Measurements from ENCODE around the gene MTARC2. TPM values are rescaled to one million over a fixed set of nuclear protein-coding genes. Genes with fewer than 3 reads are reported as not detected.

MTARC2 gene
- total RNA-seq, 1 experiment from 2014 or later: 5.4 TPM

DNA sequence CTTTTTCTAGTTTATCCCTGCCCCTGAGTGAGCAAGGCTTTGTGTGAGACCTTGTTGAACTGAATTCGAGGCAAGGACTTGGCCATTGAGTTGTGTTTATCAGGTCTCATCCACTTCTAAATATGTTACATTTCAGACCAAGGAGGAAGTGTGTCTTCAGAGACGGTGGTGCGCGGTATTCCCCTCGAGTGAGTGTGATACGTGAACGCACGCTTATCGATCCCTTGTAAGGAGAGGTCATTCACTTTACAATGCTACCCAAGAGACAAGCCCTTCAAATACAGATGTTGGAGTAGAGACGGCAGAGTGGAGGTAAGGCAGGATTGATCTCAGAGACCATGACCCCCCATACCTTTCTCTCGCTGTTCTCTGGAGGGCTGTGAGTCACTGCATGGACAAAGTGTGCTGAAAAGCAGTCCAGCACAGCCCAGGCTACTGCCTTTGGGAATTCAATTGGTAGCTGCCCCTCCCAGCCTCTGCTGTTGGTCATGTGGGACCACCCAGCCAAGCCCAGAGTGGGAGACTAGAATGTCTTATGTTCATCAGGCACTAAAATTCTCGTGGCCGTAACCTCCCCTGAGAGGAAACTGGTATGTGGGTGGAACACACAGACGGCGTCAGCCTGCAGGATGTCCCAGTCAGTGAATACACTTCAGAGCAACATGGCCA, 22.3 kb downstream of the MTARC2 start:
- Histone ChIP-seq H3K27ac (no peak overlapping the region), H3K27me3 (no peaks in the 10 kb centered on the region), H3K4me3 (no peak overlapping the region), H3K4me1 (peaks cover 3% of the 10 kb centered on the region; the same call in 1 of the 2 replicates), H3K36me3 (peaks cover 5% of the 10 kb centered on the region; the same call in 1 of the 2 replicates), H3K9me3 (replicated peaks) (no peaks in the 10 kb centered on the region; the same call in 1 of the 2 replicates)
- DNase-seq: no peak

DNA sequence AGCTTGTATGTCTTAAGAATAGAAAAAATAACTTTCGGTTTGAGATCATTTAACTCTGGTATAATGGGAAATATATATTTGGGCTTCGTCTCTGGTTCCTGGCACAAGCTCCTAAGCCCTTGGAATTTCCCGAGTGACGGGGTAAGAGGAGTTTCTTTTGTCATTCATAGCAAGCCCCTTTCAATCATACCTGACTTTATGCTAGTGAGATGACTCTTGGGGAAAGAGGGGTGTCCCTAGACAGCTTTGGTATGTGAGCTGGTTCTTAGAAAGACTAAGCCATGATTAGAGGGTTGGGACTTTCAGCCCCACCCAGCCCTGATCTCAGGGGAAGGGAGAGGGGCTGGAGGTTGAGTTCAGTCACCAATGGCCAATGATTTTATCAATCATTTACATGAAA, 24.7 kb downstream of the MTARC2 start:
- Histone ChIP-seq H3K36me3 (peaks cover 3% of the 10 kb centered on the region; the same call in 1 of the 2 replicates), H3K27me3 (no peaks in the 10 kb centered on the region)
- no peak for DNase-seq

DNA sequence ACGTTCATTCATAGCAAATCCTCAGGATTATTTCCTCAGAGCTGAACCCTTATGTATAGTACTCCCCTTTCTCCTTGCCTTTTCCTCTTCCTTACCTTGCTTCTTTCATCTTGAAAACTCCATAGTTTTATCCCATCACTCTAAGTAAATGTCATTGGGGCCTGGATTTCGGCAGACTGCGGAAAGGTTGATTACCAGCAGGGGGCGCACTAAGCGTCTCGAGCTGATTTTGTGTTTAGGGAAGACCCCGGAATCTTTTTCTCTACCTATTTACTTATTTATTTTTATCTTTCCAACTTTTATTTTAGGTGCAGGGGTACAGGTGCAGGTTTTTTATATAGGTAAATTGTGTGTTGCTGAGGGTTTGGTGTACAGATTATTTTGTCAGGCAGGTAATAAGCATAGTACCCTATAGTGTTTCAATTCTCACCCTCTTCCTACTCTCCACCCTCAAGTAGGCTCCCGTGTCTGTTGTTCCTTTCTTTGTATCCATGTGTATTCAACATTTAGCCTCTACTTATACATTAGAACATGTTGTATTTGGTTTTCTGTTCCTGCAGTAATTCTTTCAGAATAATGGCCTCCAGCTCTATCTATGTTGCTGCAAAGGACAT, 27.2 kb downstream of the MTARC2 start:
- H3K4me1 ChIP-seq: no peaks in the 10 kb centered on the region
- H3K4me3 ChIP-seq: no peak overlapping the region
- no peak overlapping the region for H3K27ac ChIP-seq
- H3K9me3 ChIP-seq (replicated peaks): no peaks in the 10 kb centered on the region
- peak in 1 of 2 experiments; percentile 47 for DNase-seq
- H3K27me3 ChIP-seq: no peaks in the 10 kb centered on the region
- no peaks in the 10 kb centered on the region for H3K36me3 ChIP-seq

More for the DNA sequence above, 24.7 kb downstream of the MTARC2 start:
- no peak overlapping the region for H3K4me3 ChIP-seq
- no peaks in the 10 kb centered on the region for H3K9me3 ChIP-seq (replicated peaks)
- no peaks in the 10 kb centered on the region for H3K4me1 ChIP-seq
- H3K27ac ChIP-seq: no peak overlapping the region

DNA sequence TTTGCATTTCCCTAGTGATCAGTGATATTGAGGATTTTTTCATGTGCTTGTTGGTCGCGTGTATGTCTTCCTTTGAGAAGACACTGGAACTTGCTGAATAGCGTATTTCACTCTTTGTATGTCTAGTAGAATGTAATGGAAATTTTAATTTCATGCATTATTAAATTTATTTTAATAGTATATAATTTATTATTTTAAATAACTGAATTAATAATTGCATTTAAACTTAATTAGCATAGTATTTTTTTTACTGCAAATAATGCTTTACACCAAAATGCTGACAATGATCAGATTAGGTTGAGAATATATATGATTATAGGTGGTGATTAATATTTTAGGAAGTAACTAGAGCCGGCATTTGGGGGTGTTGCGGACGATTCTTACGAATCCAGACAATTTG, 28.1 kb downstream of the MTARC2 start:
- Histone ChIP-seq H3K36me3 (no peaks in the 10 kb centered on the region), H3K9me3 (replicated peaks) (no peaks in the 10 kb centered on the region), H3K4me3 (no peak overlapping the region), H3K27ac (no peak overlapping the region), H3K4me1 (no peaks in the 10 kb centered on the region), H3K27me3 (no peaks in the 10 kb centered on the region)
- DNase-seq: no peak

DNA sequence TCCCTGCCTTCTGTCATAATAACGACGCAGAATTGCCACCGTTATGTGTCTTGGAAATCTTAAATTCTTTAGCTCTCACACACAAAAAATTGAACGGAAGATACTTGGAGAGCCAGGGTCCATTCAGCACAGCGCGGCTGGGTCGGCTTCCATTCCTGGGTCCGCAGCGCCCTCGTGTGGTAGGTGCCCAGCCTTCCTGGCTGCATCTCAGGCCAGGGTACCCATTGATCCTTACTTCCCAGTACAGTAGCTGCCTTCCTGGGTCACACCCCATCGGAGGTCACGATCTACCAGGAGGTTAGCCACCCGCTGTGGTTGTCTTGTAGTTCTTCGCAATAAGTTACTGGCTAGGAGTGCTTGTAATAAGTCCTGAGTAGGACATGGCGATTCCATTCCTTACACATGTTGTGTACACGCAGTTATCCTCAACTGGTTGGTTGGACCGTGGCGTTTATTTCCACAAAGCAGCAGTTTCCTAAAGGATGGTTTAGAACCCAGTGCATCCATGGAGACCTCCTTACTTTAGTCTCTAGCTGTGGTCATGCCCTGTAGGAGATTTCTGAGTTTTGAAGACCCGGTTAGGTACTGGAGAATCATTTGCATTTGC, 28.7 kb downstream of the MTARC2 start:
- Histone ChIP-seq H3K27me3 (no peaks in the 10 kb centered on the region), H3K4me1 (no peaks in the 10 kb centered on the region), H3K4me3 (no peak overlapping the region), H3K9me3 (replicated peaks) (no peaks in the 10 kb centered on the region), H3K36me3 (no peaks in the 10 kb centered on the region), H3K27ac (no peak overlapping the region)
- DNase-seq: peak; percentile 70 to 82

DNA sequence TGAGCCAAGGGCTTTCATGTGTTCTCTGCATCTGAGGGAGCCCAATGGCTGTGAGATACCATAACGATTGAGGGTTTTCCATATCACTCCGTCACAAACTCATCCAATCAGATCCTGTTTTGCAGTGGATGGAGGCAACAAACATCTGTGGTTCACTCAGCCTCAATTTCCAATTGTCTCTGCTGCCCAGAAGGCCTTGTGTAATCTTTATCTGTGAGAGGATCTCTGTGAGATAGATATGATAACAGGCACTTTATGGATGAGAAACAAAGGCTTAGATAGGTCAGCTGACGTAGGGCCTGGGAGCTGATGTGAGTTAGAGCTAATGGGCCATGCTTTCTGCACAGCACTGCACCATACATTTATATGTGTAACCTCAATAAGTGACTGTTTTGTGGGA, 35.3 kb downstream of the MTARC2 start:
- H3K4me3 ChIP-seq: no peak overlapping the region
- no peaks in the 10 kb centered on the region for H3K27me3 ChIP-seq
- no peaks in the 10 kb centered on the region for H3K9me3 ChIP-seq (replicated peaks)
- no peaks in the 10 kb centered on the region for H3K4me1 ChIP-seq
- no peak for DNase-seq
- no peaks in the 10 kb centered on the region for H3K36me3 ChIP-seq
- H3K27ac ChIP-seq: no peak overlapping the region

DNA sequence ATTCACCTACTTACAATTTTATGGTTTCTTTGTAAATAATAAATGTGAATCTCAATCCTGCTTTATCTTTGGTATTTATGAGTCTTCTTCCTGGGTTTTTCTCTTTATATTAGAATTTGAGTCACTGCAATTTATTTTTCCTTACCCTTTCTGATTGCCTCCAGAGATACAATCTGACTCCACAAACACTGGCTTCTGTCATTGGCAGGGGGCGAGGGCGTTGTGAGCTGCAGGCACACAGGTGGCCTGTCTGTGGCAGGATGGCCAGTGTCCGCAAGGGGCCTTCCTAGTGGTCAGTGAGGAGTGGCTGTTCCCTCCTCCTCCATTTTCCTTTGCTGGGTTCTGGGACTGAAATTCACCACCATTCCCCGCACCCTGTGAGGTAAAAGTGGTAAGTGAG, 36.6 kb downstream of the MTARC2 start:
- Histone ChIP-seq H3K4me1 (no peaks in the 10 kb centered on the region), H3K27ac (no peak overlapping the region), H3K9me3 (replicated peaks) (no peaks in the 10 kb centered on the region; the same call in 1 of the 2 replicates), H3K36me3 (no peaks in the 10 kb centered on the region), H3K27me3 (no peaks in the 10 kb centered on the region), H3K4me3 (no peak overlapping the region)
- DNase-seq: no peak

DNA sequence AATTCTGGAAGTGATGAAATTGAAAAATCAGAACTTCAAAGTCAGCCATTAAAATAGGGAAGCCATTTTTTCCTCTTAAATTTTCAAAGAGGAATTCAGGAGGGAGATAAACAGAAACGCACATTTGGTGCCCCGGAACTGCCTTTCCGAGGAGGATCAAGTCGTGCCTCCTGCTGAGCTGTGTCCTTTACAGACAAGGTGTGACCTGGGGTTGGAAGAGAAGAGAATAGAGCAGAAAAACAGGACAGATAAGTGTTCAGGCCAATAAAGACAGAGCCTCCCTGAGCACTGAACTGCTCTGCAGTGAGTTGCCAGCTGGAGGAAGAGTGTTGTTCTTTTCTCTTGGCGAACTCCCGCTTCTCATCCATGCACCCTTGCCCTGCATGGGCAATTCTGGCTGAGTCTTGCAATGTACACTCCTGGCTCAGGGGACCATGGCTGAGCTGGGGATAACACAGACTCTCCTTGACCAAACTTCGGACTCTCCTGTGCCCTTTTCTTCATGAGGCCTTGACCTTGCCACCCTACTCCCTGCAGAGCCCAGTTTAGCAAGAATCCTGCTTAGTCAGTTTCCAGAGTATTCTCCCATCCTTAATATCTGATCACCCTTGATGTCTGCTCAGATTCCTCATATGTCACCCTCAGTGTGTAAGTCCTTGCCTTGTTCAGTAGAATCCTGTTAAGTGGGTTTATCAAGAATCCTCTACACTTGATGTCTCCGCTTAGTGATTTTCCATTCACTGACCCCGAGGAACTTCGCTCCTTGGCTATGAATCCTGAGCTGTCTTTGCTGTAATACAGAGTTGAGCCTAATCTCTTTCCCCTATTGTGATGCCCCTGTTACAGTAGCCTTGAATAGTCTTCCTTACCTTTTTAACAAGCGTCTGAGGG, 37.3 kb downstream of the MTARC2 start:
- no peak overlapping the region for H3K27ac ChIP-seq
- H3K4me3 ChIP-seq: no peak overlapping the region; the same call in 1 of the 2 replicates
- no peaks in the 10 kb centered on the region for H3K36me3 ChIP-seq
- no peaks in the 10 kb centered on the region for H3K27me3 ChIP-seq
- H3K4me1 ChIP-seq: no peaks in the 10 kb centered on the region
- H3K9me3 ChIP-seq (replicated peaks): no peaks in the 10 kb centered on the region; the same call in 1 of the 2 replicates
- no peak for DNase-seq

DNA sequence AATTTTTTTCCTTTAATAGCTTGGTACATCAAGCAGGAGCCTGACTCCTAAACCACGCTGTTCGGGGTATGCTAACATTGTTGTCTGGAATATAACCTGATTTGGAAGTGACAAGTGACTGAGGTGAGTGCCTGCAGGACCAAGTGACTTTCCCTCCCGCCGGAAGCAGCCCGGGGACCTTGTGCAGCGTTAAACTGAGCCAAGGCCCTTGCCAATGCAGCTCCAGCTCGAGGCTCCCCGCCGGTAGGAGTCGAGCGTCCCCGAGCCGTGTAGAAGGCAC, 37.9 kb downstream of the MTARC2 start:
- no peak for DNase-seq
- Histone ChIP-seq H3K27me3 (no peaks in the 10 kb centered on the region), H3K36me3 (no peaks in the 10 kb centered on the region), H3K27ac (peak overlapping the region; percentile 27; the same call in 1 of the 2 replicates), H3K9me3 (replicated peaks) (no peaks in the 10 kb centered on the region; the same call in 1 of the 2 replicates), H3K4me1 (no peaks in the 10 kb centered on the region), H3K4me3 (peak overlapping the region; percentile 50)

DNA sequence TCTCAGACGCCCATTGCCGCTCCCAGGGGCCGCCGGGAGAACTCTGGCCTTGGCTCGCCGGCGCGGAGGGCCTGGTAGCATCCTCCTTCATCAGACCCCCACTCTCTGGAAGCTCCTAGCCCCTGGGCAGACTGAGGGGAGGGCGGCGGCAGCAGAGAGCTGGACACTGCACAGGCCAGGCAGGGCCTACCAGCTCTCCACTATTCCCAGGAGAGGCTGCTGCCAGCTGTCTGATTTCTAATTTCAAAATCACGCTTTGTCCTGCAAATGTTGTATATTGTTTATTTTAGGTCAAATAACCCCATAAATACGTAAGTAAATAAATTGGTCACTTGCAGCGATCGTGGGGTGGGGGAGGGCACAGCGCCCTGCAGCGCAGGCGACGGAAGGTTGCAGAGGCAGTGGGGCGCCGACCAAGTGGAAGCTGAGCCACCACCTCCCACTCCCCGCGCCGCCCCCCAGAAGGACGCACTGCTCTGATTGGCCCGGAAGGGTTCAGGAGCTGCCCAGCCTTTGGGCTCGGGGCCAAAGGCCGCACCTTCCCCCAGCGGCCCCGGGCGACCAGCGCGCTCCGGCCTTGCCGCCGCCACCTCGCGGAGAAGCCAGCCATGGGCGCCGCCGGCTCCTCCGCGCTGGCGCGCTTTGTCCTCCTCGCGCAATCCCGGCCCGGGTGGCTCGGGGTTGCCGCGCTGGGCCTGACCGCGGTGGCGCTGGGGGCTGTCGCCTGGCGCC, 38.4 kb downstream of the MTARC2 start, which contains the start of gene MTARC1:
TSS of gene MTARC1 (plus strand) at position 577 of the 732 bp plus-strand sequence. CDS start at position 609, 32 bp downstream.
- peak; percentile 56 to 62 for DNase-seq
- H3K4me3 ChIP-seq: peak within 1 kb of the TSS; percentile 50
- no peaks in the 10 kb centered on the region for H3K4me1 ChIP-seq
- no peaks in the 10 kb centered on the region; the same call in 1 of the 2 replicates for H3K9me3 ChIP-seq (replicated peaks)
- H3K36me3 ChIP-seq: no peaks in the 10 kb centered on the region
- H3K27ac ChIP-seq: peak within 1 kb of the TSS; percentile 27; the same call in 1 of the 2 replicates
- no peaks in the 10 kb centered on the region for H3K27me3 ChIP-seq

DNA sequence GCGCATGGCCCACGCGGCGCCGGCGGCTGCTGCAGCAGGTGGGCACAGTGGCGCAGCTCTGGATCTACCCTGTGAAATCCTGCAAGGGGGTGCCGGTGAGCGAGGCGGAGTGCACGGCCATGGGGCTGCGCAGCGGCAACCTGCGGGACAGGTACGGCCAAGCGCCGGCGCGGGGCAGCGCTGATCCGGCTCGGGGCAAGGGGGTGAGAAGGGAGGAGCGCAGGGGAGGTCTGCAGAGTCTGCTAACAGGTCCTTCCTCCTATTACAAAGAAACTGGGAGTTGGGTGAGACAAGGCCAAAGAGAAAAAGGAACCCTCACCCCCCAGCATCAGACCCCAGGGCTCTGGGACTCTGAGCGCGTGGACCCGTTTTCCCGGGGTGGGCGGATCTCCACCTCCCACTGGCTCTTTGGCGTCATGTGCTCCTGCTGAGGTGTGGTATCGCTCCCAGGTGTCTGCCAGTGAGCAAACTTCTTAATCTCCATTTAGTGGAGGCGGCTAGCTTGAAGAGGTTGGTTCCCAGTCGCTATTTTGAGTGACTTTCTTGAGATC, 39.0 kb downstream of the MTARC2 start:
- no peak for DNase-seq
- Histone ChIP-seq H3K4me3 (peak overlapping the region; percentile 50), H3K4me1 (no peaks in the 10 kb centered on the region), H3K36me3 (no peaks in the 10 kb centered on the region), H3K27ac (no peak overlapping the region), H3K27me3 (no peaks in the 10 kb centered on the region), H3K9me3 (replicated peaks) (no peaks in the 10 kb centered on the region; the same call in 1 of the 2 replicates)

DNA sequence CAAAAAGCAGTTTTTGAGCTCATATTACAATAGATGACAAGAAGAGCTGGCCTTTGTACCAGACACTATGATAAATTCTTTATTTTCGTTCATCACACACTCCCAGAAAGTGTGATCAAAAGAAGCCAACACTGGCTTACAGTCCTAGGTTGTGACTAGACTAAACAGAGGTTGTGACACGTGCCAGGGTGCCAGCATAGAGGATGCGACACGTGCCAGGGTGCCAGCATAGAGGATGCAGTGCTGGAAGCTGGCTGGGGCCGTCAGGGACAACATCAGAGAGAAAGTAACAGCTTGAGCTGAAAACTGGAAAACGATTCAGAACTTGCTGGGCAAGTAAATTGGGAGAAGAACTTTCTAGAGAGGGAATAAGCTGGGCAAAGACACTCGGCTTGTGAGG, 40.8 kb downstream of the MTARC2 start:
- no peak overlapping the region for H3K27ac ChIP-seq
- DNase-seq: no peak
- no peaks in the 10 kb centered on the region for H3K27me3 ChIP-seq
- no peak overlapping the region for H3K4me3 ChIP-seq
- no peaks in the 10 kb centered on the region for H3K36me3 ChIP-seq
- no peaks in the 10 kb centered on the region; the same call in 1 of the 2 replicates for H3K9me3 ChIP-seq (replicated peaks)
- no peaks in the 10 kb centered on the region for H3K4me1 ChIP-seq

DNA sequence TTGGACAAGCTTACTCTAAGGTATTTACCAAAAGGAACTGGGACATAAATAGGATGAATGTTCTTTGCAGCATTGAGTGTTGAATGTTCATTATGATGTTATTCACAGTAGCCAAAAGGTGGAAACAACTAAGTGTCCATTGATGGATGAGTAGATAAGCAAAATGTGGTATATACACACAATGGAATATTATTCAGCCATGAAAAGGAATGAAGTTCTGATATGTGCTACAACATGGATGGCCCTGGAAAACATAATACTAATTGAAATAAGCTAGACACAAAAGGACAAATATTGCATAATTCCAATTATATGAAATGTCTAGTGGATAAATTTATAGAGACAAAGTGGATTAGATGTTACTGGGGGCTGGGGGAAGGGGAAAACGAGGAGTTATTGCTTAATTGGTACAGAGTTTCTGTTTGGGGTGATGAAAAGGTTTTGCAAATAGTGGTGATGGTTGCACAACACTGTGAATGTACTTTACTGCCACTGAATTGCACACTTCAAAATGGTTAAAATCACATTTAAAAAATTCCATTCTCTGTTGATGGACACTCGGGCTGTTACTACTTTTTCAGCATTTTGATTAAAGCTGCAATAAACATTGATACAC, 41.5 kb downstream of the MTARC2 start:
- Histone ChIP-seq H3K36me3 (no peaks in the 10 kb centered on the region), H3K9me3 (replicated peaks) (no peaks in the 10 kb centered on the region; the same call in 1 of the 2 replicates), H3K4me1 (no peaks in the 10 kb centered on the region), H3K27ac (no peak overlapping the region), H3K4me3 (no peak overlapping the region), H3K27me3 (no peaks in the 10 kb centered on the region)
- DNase-seq: no peak
